GM23338 (cell line): ENCODE results near the gene SPAG16.

Source experiments
- EZH2 ChIP-seq: fragments of 200-600 bp; sonication (generic); IDR thresholded peaks from one replicate; pipeline ENCODE4 v1.8.0; 2017; ENCODE audit warnings: antibody characterized with exemption, mild to moderate bottlenecking, low read depth; ENCODE audit not compliant: unreplicated experiment
- EZH2phosphoT487 ChIP-seq: fragments of 200-600 bp; sonication (generic); IDR thresholded peaks from one replicate; pipeline ENCODE4 v1.8.1; 2018; ENCODE audit warnings: antibody characterized with exemption; ENCODE audit not compliant: unreplicated experiment
- JUNB ChIP-seq: IDR thresholded peaks from one replicate; pipeline ENCODE4 v1.6.1; 2016; ENCODE audit warnings: antibody characterized with exemption; ENCODE audit not compliant: unreplicated experiment
- STAT1 ChIP-seq: IDR thresholded peaks from one replicate; pipeline ENCODE4 v1.6.1; 2016; ENCODE audit warnings: antibody characterized with exemption; ENCODE audit not compliant: unreplicated experiment
- TF ChIP-seq, protein P1 (sequence below): IDR thresholded peaks from one replicate; pipeline ENCODE4 v1.6.1; 2018; ENCODE audit warnings: antibody characterized with exemption; ENCODE audit not compliant: unreplicated experiment
- TF ChIP-seq, protein P2 (sequence below), 2 experiments: fragments of 200-600 bp in 1 of 2; sonication (generic) in 1 of 2; conservative IDR thresholded peaks; 2 replicates each; pipeline versions ENCODE4 v1.5.1 to v1.6.1; 2016 to 2017; ENCODE audit warnings: antibody characterized with exemption in 2 of 2, low read depth in 2 of 2, mild to moderate bottlenecking in 2 of 2, moderate library complexity in 1 of 2
- TF ChIP-seq, protein P3 (sequence below): IDR thresholded peaks from 2 replicates; pipeline ENCODE4 v1.6.1; 2016; ENCODE audit warnings: antibody characterized with exemption

DNA sequence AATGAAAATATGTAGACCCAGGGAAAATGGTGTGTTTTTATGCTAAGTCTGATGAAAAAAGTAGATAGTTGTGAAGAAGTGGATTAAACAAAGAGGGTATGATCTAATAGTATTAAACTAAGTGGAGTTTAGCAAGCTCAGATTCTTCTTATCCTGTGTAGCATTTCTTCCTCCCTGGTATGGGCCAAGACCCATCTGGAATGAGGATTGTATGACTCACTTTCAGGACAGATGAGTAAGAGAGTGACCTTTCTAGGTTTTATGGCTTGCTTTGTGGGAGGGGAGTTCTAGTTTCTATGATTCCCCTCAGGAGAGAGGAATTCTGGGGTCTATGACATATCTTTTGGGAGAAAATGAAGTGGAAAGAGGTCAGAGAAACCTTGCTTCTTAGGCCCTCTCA is 550.1 kb downstream of the SPAG16 start:
- TF ChIP-seq EZH2: no peak
- TF ChIP-seq, protein P1, sequence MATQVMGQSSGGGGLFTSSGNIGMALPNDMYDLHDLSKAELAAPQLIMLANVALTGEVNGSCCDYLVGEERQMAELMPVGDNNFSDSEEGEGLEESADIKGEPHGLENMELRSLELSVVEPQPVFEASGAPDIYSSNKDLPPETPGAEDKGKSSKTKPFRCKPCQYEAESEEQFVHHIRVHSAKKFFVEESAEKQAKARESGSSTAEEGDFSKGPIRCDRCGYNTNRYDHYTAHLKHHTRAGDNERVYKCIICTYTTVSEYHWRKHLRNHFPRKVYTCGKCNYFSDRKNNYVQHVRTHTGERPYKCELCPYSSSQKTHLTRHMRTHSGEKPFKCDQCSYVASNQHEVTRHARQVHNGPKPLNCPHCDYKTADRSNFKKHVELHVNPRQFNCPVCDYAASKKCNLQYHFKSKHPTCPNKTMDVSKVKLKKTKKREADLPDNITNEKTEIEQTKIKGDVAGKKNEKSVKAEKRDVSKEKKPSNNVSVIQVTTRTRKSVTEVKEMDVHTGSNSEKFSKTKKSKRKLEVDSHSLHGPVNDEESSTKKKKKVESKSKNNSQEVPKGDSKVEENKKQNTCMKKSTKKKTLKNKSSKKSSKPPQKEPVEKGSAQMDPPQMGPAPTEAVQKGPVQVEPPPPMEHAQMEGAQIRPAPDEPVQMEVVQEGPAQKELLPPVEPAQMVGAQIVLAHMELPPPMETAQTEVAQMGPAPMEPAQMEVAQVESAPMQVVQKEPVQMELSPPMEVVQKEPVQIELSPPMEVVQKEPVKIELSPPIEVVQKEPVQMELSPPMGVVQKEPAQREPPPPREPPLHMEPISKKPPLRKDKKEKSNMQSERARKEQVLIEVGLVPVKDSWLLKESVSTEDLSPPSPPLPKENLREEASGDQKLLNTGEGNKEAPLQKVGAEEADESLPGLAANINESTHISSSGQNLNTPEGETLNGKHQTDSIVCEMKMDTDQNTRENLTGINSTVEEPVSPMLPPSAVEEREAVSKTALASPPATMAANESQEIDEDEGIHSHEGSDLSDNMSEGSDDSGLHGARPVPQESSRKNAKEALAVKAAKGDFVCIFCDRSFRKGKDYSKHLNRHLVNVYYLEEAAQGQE: no peak
- TF ChIP-seq, protein P2, sequence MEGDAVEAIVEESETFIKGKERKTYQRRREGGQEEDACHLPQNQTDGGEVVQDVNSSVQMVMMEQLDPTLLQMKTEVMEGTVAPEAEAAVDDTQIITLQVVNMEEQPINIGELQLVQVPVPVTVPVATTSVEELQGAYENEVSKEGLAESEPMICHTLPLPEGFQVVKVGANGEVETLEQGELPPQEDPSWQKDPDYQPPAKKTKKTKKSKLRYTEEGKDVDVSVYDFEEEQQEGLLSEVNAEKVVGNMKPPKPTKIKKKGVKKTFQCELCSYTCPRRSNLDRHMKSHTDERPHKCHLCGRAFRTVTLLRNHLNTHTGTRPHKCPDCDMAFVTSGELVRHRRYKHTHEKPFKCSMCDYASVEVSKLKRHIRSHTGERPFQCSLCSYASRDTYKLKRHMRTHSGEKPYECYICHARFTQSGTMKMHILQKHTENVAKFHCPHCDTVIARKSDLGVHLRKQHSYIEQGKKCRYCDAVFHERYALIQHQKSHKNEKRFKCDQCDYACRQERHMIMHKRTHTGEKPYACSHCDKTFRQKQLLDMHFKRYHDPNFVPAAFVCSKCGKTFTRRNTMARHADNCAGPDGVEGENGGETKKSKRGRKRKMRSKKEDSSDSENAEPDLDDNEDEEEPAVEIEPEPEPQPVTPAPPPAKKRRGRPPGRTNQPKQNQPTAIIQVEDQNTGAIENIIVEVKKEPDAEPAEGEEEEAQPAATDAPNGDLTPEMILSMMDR (conservative IDR thresholded peaks at IDR 0.05; ENCODE audit: low read depth in 2 of 2): no peak
- no peak for TF ChIP-seq JUNB
- TF ChIP-seq, protein P3, sequence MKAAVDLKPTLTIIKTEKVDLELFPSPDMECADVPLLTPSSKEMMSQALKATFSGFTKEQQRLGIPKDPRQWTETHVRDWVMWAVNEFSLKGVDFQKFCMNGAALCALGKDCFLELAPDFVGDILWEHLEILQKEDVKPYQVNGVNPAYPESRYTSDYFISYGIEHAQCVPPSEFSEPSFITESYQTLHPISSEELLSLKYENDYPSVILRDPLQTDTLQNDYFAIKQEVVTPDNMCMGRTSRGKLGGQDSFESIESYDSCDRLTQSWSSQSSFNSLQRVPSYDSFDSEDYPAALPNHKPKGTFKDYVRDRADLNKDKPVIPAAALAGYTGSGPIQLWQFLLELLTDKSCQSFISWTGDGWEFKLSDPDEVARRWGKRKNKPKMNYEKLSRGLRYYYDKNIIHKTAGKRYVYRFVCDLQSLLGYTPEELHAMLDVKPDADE: no peak
- TF ChIP-seq STAT1: no peak
- no peak for TF ChIP-seq EZH2phosphoT487
